HUES48 (cell line): ENCODE measurements around the gene SPIRE1.
"Not testable (repeated sequence)": the region's sequence is repeated elsewhere in the genome, so short reads cannot be mapped to it uniquely, and the experiment has no call there.

Experiments
- H3K27ac ChIP-seq: one replicate; pipeline ENCODE4 v1.7.0; 2013; ENCODE audit warnings: low read depth, low read length, inconsistent platforms
- H3K27me3 ChIP-seq: 2 replicates; pipeline ENCODE4 v1.6.1; 2013; ENCODE audit warnings: mild to moderate bottlenecking, low read length; ENCODE audit not compliant: control insufficient read depth, insufficient read depth
- H3K36me3 ChIP-seq: 2 replicates; pipeline ENCODE4 v1.6.1; 2013; ENCODE audit warnings: low read length; ENCODE audit not compliant: control insufficient read depth, insufficient read depth
- H3K4me1 ChIP-seq: 2 replicates; pipeline ENCODE4 v1.6.1; 2013; ENCODE audit warnings: mild to moderate bottlenecking, low read length; ENCODE audit not compliant: control insufficient read depth, insufficient read depth
- H3K4me3 ChIP-seq: 2 replicates; pipeline ENCODE4 v1.5.1; 2013; ENCODE audit warnings: mild to moderate bottlenecking, low read depth, low read length
- H3K9ac ChIP-seq: 2 replicates; pipeline ENCODE4 v1.6.1; 2013; ENCODE audit warnings: mild to moderate bottlenecking, low read depth, low read length, moderate library complexity
- H3K9me3 ChIP-seq: 2 replicates; pipeline ENCODE4 v1.6.1; 2013; ENCODE audit warnings: low read length; ENCODE audit not compliant: control insufficient read depth, insufficient read depth

Gene SPIRE1

GRCh38 chr18:12628706-12629702, 28.9 kb downstream of the SPIRE1 start:
- Histone ChIP-seq H3K27me3 (no peaks in the 10 kb centered on the region), H3K36me3 (no peaks in the 10 kb centered on the region), H3K27ac (no peak overlapping the region), H3K9ac (no peak overlapping the region), H3K4me1 (no peaks in the 10 kb centered on the region), H3K9me3 (no peaks in the 10 kb centered on the region), H3K4me3 (no peak overlapping the region)

- H3K9ac ChIP-seq, H3K9me3 ChIP-seq, H3K36me3 ChIP-seq, H3K27ac ChIP-seq, H3K4me3 ChIP-seq, H3K27me3 ChIP-seq, H3K4me1 ChIP-seq: not testable (repeated sequence)
Observed at GRCh38 chr18:12627199-12627598, 30.7 kb downstream of the SPIRE1 start.

GRCh38 chr18:12625241-12625640, 32.7 kb downstream of the SPIRE1 start:
- H3K27ac ChIP-seq: no peak overlapping the region
- H3K9me3 ChIP-seq: no peaks in the 10 kb centered on the region
- no peaks in the 10 kb centered on the region for H3K36me3 ChIP-seq
- no peak overlapping the region for H3K4me3 ChIP-seq
- H3K4me1 ChIP-seq: no peaks in the 10 kb centered on the region
- no peak overlapping the region for H3K9ac ChIP-seq
- H3K27me3 ChIP-seq: no peaks in the 10 kb centered on the region

- Histone ChIP-seq H3K4me1 (no peaks in the 10 kb centered on the region), H3K9me3 (no peaks in the 10 kb centered on the region), H3K27me3 (no peaks in the 10 kb centered on the region), H3K4me3 (no peak overlapping the region), H3K9ac (no peak overlapping the region), H3K27ac (no peak overlapping the region), H3K36me3 (no peaks in the 10 kb centered on the region)
Observed at GRCh38 chr18:12621742-12622306, 36.1 kb downstream of the SPIRE1 start.

- H3K9ac ChIP-seq: no peak overlapping the region
- H3K9me3 ChIP-seq: no peaks in the 10 kb centered on the region
- H3K27ac ChIP-seq: no peak overlapping the region
- no peaks in the 10 kb centered on the region for H3K36me3 ChIP-seq
- peaks cover 4% of the 10 kb centered on the region for H3K4me1 ChIP-seq
- no peaks in the 10 kb centered on the region for H3K27me3 ChIP-seq
- H3K4me3 ChIP-seq: no peak overlapping the region
Observed at GRCh38 chr18:12615748-12616147, 42.2 kb downstream of the SPIRE1 start.

GRCh38 chr18:12608301-12608700, 49.6 kb downstream of the SPIRE1 start:
- Histone ChIP-seq H3K9ac (no peak overlapping the region), H3K9me3 (no peaks in the 10 kb centered on the region), H3K36me3 (no peaks in the 10 kb centered on the region), H3K27me3 (no peaks in the 10 kb centered on the region), H3K27ac (no peak overlapping the region), H3K4me1 (peaks cover 39% of the 10 kb centered on the region), H3K4me3 (no peak overlapping the region)

GRCh38 chr18:12606592-12607315, 51.2 kb downstream of the SPIRE1 start:
- H3K27me3 ChIP-seq: no peaks in the 10 kb centered on the region
- peaks cover 39% of the 10 kb centered on the region for H3K4me1 ChIP-seq
- no peak overlapping the region for H3K9ac ChIP-seq
- H3K36me3 ChIP-seq: no peaks in the 10 kb centered on the region
- peak overlapping the region; percentile 39 for H3K27ac ChIP-seq
- H3K4me3 ChIP-seq: no peak overlapping the region
- no peaks in the 10 kb centered on the region for H3K9me3 ChIP-seq

- H3K27me3 ChIP-seq: no peaks in the 10 kb centered on the region
- H3K36me3 ChIP-seq: no peaks in the 10 kb centered on the region
- peaks cover 26% of the 10 kb centered on the region for H3K4me1 ChIP-seq
- H3K9me3 ChIP-seq: no peaks in the 10 kb centered on the region
- H3K9ac ChIP-seq: no peak overlapping the region
- no peak overlapping the region for H3K4me3 ChIP-seq
- H3K27ac ChIP-seq: no peak overlapping the region
Observed at GRCh38 chr18:12604445-12605007, 53.4 kb downstream of the SPIRE1 start.

GRCh38 chr18:12599966-12600365, 57.9 kb downstream of the SPIRE1 start:
- no peak overlapping the region for H3K9ac ChIP-seq
- H3K9me3 ChIP-seq: no peaks in the 10 kb centered on the region
- no peak overlapping the region for H3K4me3 ChIP-seq
- no peaks in the 10 kb centered on the region for H3K27me3 ChIP-seq
- H3K36me3 ChIP-seq: no peaks in the 10 kb centered on the region
- H3K4me1 ChIP-seq: 0 out of 2 replicates have a peak, but pooled peaks cover 8% of the 10 kb centered on the region
- no peak overlapping the region for H3K27ac ChIP-seq

GRCh38 chr18:12599543-12599942, 58.4 kb downstream of the SPIRE1 start:
- Histone ChIP-seq H3K9me3 (no peaks in the 10 kb centered on the region), H3K27ac (no peak overlapping the region), H3K4me3 (no peak overlapping the region), H3K4me1 (0 out of 2 replicates have a peak, but pooled peaks cover 8% of the 10 kb centered on the region), H3K27me3 (no peaks in the 10 kb centered on the region), H3K9ac (no peak overlapping the region), H3K36me3 (no peaks in the 10 kb centered on the region)
